ENCODE data around the gene FAM222A. TPM values are rescaled to one million over a fixed set of nuclear protein-coding genes. Genes with fewer than 3 reads are reported as not detected.

FAM222A gene
- total and polyA plus RNA-seq, 2 of the 4 experiments (the other 2 are of a cell fraction), result under 0.01 to 0.32 TPM

DNA sequence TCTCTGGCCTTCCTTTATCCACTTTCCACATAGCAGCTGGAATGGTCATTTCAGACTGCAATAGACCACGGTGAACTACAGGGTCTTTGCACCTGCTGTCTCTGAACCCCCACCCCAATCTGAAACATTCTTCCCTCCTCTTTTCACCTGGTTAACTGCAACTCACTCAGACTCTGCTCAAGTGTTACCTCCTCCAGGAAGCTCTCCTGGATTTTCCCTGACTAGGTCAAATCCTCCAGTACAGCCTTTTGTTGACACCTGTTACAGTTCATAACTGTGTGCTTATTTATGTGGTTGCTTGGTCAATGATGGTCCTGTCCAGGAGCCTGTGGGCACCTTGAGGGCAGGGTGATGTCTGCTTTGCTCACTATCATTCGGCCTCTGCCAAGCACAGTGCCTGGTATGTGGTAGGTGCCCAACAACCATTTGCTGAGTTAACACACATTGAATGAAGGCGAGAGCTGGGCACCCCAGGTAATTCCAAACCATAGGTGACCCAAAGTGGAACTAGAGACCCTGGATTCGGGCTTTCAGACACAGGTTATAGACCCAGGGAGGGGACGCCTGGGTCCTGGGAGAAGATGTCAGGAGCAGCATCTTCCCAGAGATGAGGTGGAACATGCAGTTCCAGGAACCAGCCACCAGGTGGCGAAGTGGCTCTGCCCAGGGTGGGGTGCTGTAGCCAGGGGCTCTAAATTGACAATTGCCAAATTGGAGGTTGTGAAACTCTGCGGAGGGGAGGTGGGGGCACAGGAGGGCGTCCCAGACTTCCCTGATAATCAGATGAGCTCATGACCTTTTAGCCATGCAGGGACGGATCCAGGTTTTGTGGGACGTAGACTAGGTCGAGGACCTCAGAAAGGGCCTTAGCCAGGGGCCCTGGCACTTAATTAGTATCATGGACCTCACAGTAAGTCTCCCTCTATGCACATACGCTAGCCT lies 91.5 kb downstream of the FAM222A start:
- no peak overlapping the region for H4K91ac ChIP-seq (ENCODE audit: insufficient read depth, low read depth, low read length)
- no peak overlapping the region for H2BK15ac ChIP-seq (ENCODE audit: low read depth, low read length)
- dilution Hi-C loops (cut with HindIII; ENCODE audit: low sequenced_read_pairs, unreplicated experiment) (no loop called here), intact Hi-C loops (cut with micrococcal nuclease) (loop anchor here (1.0 kb wide), 2 partner anchors 40 to 75 kb away; partner anchors contain the start of gene GLTP), in situ Hi-C loops (cut with MboI; ENCODE audit: low sequenced_read_pairs) (loop anchor here (5.0 kb wide), 1 partner anchor 37 kb away; no protein-coding TSS in a partner anchor)
- H3K4ac ChIP-seq (ENCODE audit: low read depth, low read length), result no peak overlapping the region
- no peak overlapping the region for H3K14ac ChIP-seq (replicated peaks; ENCODE audit: low read depth, low read length)
- no TSS peak for BruUV-seq (replicated peaks)
- no peak overlapping the region for H3K56ac ChIP-seq (ENCODE audit: extremely low read depth, insufficient read depth, low read length)
- H2BK5ac ChIP-seq (ENCODE audit: low read depth, low read length, poor library complexity, severe bottlenecking), result no peak overlapping the region
- H3K4me1 ChIP-seq (ENCODE audit: control insufficient read depth, insufficient read depth, low read length), result no peaks in the 10 kb centered on the region
- H3K79me1 ChIP-seq (ENCODE audit: low read depth in 1 of 2, low read length in 2 of 2), result no peaks in the 10 kb centered on the region
- H2BK20ac ChIP-seq (ENCODE audit: low read depth, low read length), result no peak overlapping the region
- H3K27me3 ChIP-seq (ENCODE audit: control insufficient read depth, insufficient read depth, low read length), result no peaks in the 10 kb centered on the region
- H2BK120ac ChIP-seq (ENCODE audit: low read depth, low read length), result no peak overlapping the region
- ChIA-PET CTCF (interaction anchor here (1.1 to 3.7 kb wide), 2 partner anchors 9 to 40 kb away, joined by 4 to 23 read pairs; no protein-coding TSS in a partner anchor), POLR2A (ENCODE audit: unreplicated experiment) (no interaction called here)
- H3K36me3 ChIP-seq (ENCODE audit: control insufficient read depth, insufficient read depth, low read length), result peaks cover 4% of the 10 kb centered on the region; the same call in 1 of the 2 replicates
- 90% methylated on average over 2 of the region's 12 CpGs; no CpG with 5 or more reads in 1 of the 2 experiments for WGBS, 2 experiments (ENCODE audit: extremely low coverage in 2 of 2, insufficient read length in 1 of 2)
- peak overlapping the region; percentile 29 for H2AFZ ChIP-seq (replicated peaks; ENCODE audit: low read length, poor library complexity)
- no peak overlapping the region for H4K5ac ChIP-seq (ENCODE audit: low read depth, low read length)
- DNase-seq, result peak; percentile 39
- H3K27ac ChIP-seq (ENCODE audit: insufficient read depth, low read length), result no peak overlapping the region
- H3K9me1 ChIP-seq (ENCODE audit: insufficient read depth, low read length), result no peaks in the 10 kb centered on the region
- no peak overlapping the region for H3K4me2 ChIP-seq (ENCODE audit: low read depth, low read length)
- no peak overlapping the region for H3K23ac ChIP-seq (ENCODE audit: low read depth, low read length)
- no peak overlapping the region for H3K4me3 ChIP-seq (ENCODE audit: insufficient read depth, low read depth, low read length)
- H4K8ac ChIP-seq (ENCODE audit: low read depth in 2 of 2, low read length in 2 of 2), result no peak overlapping the region
- H2AK5ac ChIP-seq (ENCODE audit: low read depth, low read length), result no peak overlapping the region
- ATAC-seq (ENCODE audit: low read depth), result peak; percentile 99
- no peaks in the 10 kb centered on the region for H4K20me1 ChIP-seq (ENCODE audit: insufficient read depth, low read length)
- H3K9ac ChIP-seq (ENCODE audit: low read depth, low read length), result no peak overlapping the region
- H3K9me3 ChIP-seq (ENCODE audit: control insufficient read depth, insufficient read depth, low read length), result no peaks in the 10 kb centered on the region
- no peak overlapping the region for H3K18ac ChIP-seq (ENCODE audit: low read depth, low read length)
- H2AK9ac ChIP-seq (replicated peaks; ENCODE audit: low read depth, low read length, poor library complexity), result peak overlapping the region; percentile 56
- TF ChIP-seq BHLHE40 (IDR thresholded peaks at IDR 0.05; ENCODE audit: low read depth, low read length), result no peak
- TF ChIP-seq POLR2A (IDR thresholded peaks at IDR 0.05; ENCODE audit: low read depth, low read length), result no peak
- TF ChIP-seq FOS (IDR thresholded peaks at IDR 0.05; ENCODE audit: low read depth, low read length), result no peak
- TF ChIP-seq, protein P1, sequence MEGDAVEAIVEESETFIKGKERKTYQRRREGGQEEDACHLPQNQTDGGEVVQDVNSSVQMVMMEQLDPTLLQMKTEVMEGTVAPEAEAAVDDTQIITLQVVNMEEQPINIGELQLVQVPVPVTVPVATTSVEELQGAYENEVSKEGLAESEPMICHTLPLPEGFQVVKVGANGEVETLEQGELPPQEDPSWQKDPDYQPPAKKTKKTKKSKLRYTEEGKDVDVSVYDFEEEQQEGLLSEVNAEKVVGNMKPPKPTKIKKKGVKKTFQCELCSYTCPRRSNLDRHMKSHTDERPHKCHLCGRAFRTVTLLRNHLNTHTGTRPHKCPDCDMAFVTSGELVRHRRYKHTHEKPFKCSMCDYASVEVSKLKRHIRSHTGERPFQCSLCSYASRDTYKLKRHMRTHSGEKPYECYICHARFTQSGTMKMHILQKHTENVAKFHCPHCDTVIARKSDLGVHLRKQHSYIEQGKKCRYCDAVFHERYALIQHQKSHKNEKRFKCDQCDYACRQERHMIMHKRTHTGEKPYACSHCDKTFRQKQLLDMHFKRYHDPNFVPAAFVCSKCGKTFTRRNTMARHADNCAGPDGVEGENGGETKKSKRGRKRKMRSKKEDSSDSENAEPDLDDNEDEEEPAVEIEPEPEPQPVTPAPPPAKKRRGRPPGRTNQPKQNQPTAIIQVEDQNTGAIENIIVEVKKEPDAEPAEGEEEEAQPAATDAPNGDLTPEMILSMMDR (conservative IDR thresholded peaks at IDR 0.05; ENCODE audit: low read depth, low read length), result peak; percentile 89
- peak; percentile 53; the same call in 1 of the 2 replicates for TF ChIP-seq CEBPB (IDR thresholded peaks at IDR 0.05; ENCODE audit: low read depth, low read length)
- TF ChIP-seq MAZ (IDR thresholded peaks at IDR 0.05; ENCODE audit: borderline replicate concordance, low read depth, low read length), result peak; percentile 74; the same call in 1 of the 2 replicates
- peak; percentile 91 for TF ChIP-seq SMC3 (IDR thresholded peaks at IDR 0.05; ENCODE audit: low read depth, low read length)
- no peak for TF ChIP-seq MXI1 (IDR thresholded peaks at IDR 0.05; ENCODE audit: borderline replicate concordance, low read depth, low read length)
- no peak for TF ChIP-seq CHD1 (IDR thresholded peaks at IDR 0.05; ENCODE audit: low read depth, low read length)
- TF ChIP-seq MAFK (IDR thresholded peaks at IDR 0.05; ENCODE audit: low read depth, low read length), result no peak
- TF ChIP-seq RCOR1 (IDR thresholded peaks at IDR 0.05; ENCODE audit: insufficient replicate concordance, low read length), result no peak
- TF ChIP-seq, protein P2, sequence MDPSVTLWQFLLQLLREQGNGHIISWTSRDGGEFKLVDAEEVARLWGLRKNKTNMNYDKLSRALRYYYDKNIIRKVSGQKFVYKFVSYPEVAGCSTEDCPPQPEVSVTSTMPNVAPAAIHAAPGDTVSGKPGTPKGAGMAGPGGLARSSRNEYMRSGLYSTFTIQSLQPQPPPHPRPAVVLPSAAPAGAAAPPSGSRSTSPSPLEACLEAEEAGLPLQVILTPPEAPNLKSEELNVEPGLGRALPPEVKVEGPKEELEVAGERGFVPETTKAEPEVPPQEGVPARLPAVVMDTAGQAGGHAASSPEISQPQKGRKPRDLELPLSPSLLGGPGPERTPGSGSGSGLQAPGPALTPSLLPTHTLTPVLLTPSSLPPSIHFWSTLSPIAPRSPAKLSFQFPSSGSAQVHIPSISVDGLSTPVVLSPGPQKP (IDR thresholded peaks at IDR 0.05; ENCODE audit: borderline replicate concordance, low read depth, low read length), result no peak
- no peak for TF ChIP-seq NFE2L2 (IDR thresholded peaks at IDR 0.05; ENCODE audit: low read depth, low read length)
